Endothelial cell of umbilical vein (primary cell): ENCODE measurements around the gene MYLK. TPM values are rescaled to one million over a fixed set of nuclear protein-coding genes. Genes with fewer than 3 reads are reported as not detected.
A peak's percentile ranks its signal among the peaks of the same experiment; 100 is the strongest.

ENCODE experiments used
- BruUV-seq: library from RNA; stranded (reverse); fragments of 400-500 nt; replicated peaks from 2 replicates; lab custom pipeline; 2021; lab: Mats Ljungman, UMichigan
- CTCF ChIA-PET: fragments of 300-600, 350-600 bp; sonication (Branson Sonifier 250); formaldehyde crosslinking; loops from one replicate; lab custom pipeline; 2021; ENCODE audit warnings: antibody characterized with exemption, inconsistent platforms; lab: Charles Lee
- POLR2A ChIA-PET: fragments of 300-600, 350-600 bp; sonication (Branson Sonifier 250); formaldehyde crosslinking; loops from one replicate; lab custom pipeline; 2021; ENCODE audit warnings: antibody characterized with exemption, inconsistent platforms; lab: Charles Lee
- DNase-seq: peaks from one replicate; pipeline ENCODE4 v3.0.0-alpha.2; 2011; ENCODE audit warnings: low read depth, low spot score
- FAIRE-seq: peaks from 2 replicates; lab custom pipeline; 2011; peaks lifted over from hg19 to GRCh38; lab: Jason Lieb, UNC
- H2AFZ ChIP-seq: 2 replicates; pipeline ENCODE4 v1.6.0; 2012; ENCODE audit warnings: low read depth, low read length, control low read depth, inconsistent platforms
- H3K27ac ChIP-seq: 2 replicates; pipeline ENCODE4 v1.5.1; 2011; ENCODE audit warnings: low read depth, mild to moderate bottlenecking, control low read depth, low read length, moderate library complexity; ENCODE audit not compliant: insufficient read depth
- H3K27me3 ChIP-seq, 2 experiments: 2 replicates each; pipeline versions ENCODE4 v1.6.0 to v1.6.1; 2011; ENCODE audit warnings: low read length in 2 of 2, mixed read lengths in 1 of 2; ENCODE audit not compliant: control insufficient read depth in 2 of 2, insufficient read depth in 2 of 2
- H3K36me3 ChIP-seq, 2 experiments: 2 replicates in 1 of 2; 3 replicates in 1 of 2; pipeline ENCODE4 v1.5.1; 2011; ENCODE audit warnings: low read length in 2 of 2, mild to moderate bottlenecking in 1 of 2, moderate library complexity in 1 of 2; ENCODE audit not compliant: control insufficient read depth in 2 of 2, insufficient read depth in 2 of 2; ENCODE audit errors: extremely low read depth in 1 of 2
- H3K4me1 ChIP-seq: 3 replicates; pipeline ENCODE4 v1.5.1; 2011; ENCODE audit warnings: mild to moderate bottlenecking, low read length; ENCODE audit not compliant: control insufficient read depth, insufficient read depth; ENCODE audit errors: extremely low read depth
- H3K4me2 ChIP-seq: 2 replicates; pipeline ENCODE4 v1.6.1; 2011; ENCODE audit warnings: low read length, control low read depth, mixed read lengths; ENCODE audit not compliant: insufficient read depth
- H3K4me3 ChIP-seq, 3 experiments: fragments of 200-600 bp in 1 of 3; sonication (generic), shearing (Covaris generic) in 1 of 3; replicated peaks in 1 of 3; 2 replicates each; pipeline ENCODE4 v1.5.1; 2011 to 2016; ENCODE audit warnings: control low read depth in 3 of 3, low read length in 3 of 3, mild to moderate bottlenecking in 2 of 3, inconsistent platforms in 1 of 3, low read depth in 1 of 3, moderate library complexity in 1 of 3; ENCODE audit not compliant: insufficient read depth in 1 of 3
- H3K79me2 ChIP-seq: 2 replicates; pipeline ENCODE4 v1.6.0; 2012; ENCODE audit warnings: low read length, inconsistent platforms; ENCODE audit not compliant: control insufficient read depth, insufficient read depth
- H3K9ac ChIP-seq: replicated peaks from 2 replicates; pipeline ENCODE3; 2011; ENCODE audit warnings: low read length, control low read depth; ENCODE audit not compliant: insufficient read depth; ENCODE audit errors: extremely low read depth
- H3K9me1 ChIP-seq: replicated peaks from 3 replicates; pipeline ENCODE4 v1.6.0; 2011; ENCODE audit warnings: mild to moderate bottlenecking, low read length; ENCODE audit not compliant: control insufficient read depth, insufficient read depth; ENCODE audit errors: extremely low read depth
- H3K9me3 ChIP-seq: replicated peaks from 2 replicates; pipeline ENCODE4 v1.5.1; 2012; ENCODE audit warnings: low read length, inconsistent platforms; ENCODE audit not compliant: control insufficient read depth, insufficient read depth
- H4K20me1 ChIP-seq: replicated peaks from 2 replicates; pipeline ENCODE3; 2011; ENCODE audit warnings: mild to moderate bottlenecking, low read length; ENCODE audit not compliant: control insufficient read depth, insufficient read depth; ENCODE audit errors: extremely low read depth
- CTCF ChIP-seq, 2 donors: IDR thresholded peaks; 1 replicate in 1 of 2; 2 replicates in 1 of 2; pipeline ENCODE4 v1.5.1; 2011; ENCODE audit warnings: low read length in 2 of 2, mild to moderate bottlenecking in 2 of 2, moderate library complexity in 2 of 2, control low read depth in 1 of 2, inconsistent platforms in 1 of 2, low read depth in 1 of 2; ENCODE audit not compliant: insufficient read depth in 1 of 2; ENCODE audit errors: extremely low read depth in 1 of 2
- JUN ChIP-seq: IDR thresholded peaks from 2 replicates; pipeline ENCODE4 v1.6.1; 2011; ENCODE audit warnings: borderline replicate concordance, low read depth; ENCODE audit not compliant: insufficient read length, insufficient read depth
- POLR2AphosphoS5 ChIP-seq: IDR thresholded peaks from 2 replicates; pipeline ENCODE4 v1.6.1; 2012; ENCODE audit warnings: low read depth, mild to moderate bottlenecking, control low read depth, low read length, moderate library complexity; ENCODE audit not compliant: insufficient read depth
- dilution Hi-C: fragments of 300-500 bp; cut with MboI; formaldehyde crosslinking; loops from one replicate; pipeline ENCODE4 v1.15.0; 2019; ENCODE audit warnings: low sequenced_read_pairs; ENCODE audit not compliant: extremely low pct_ligation_motif_present
- intact Hi-C: fragments of 100-400 bp; cut with micrococcal nuclease; formaldehyde crosslinking; loops from one replicate; pipeline ENCODE4 v1.10.0; 2022
- polyA plus RNA-seq, 4 experiments: library from polyadenylated mRNA; depleted of rRNA in 3 of 4; stranded (reverse) in 3 of 4; unstranded in 1 of 4; fragments of >200 nt; gene quantifications; 2 replicates each; pipeline versions ENCODE4 v1.2.1 to v1.2.3, GENCODE V29; 2011 to 2012; ENCODE audit warnings: missing spikeins in 1 of 4
- total RNA-seq: library from RNA; stranded (reverse); gene quantifications from 2 replicates; pipeline ENCODE4 v1.2.3, GENCODE V29; 2021

The MYLK gene
- total and polyA plus RNA-seq, 2 donors (not counting 3 experiments of a cell fraction or from before 2014, with no cell fraction given): 10.0 to 22.2 TPM

DNA sequence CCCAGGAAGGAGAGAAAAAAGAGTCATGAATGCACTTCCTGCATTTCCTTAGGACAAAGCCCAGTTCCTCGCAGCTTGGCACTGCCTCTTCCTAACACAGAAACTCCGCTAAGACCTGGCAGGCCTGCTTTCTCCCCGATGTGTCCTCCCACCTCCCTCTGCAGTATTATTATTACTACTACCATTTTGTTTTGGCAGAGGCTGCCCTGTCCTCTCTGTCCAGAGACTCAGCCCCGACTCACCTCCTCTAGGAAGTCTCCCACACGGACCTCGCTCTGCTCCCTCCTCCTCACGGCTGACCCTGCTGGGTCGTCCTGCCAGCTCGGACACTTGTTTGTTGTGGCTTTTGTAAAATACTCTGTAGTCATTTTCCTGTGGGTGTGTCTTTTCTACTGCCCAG is 192.1 kb downstream of the MYLK start:
- ChIA-PET POLR2A (no interaction called here), CTCF (interaction anchor here (1.0 to 7.9 kb wide), 4 partner anchors 10 to 50 kb away, joined by 3 to 106 read pairs (median 8); no protein-coding TSS in a partner anchor)
- H3K36me3 ChIP-seq: no peaks in the 10 kb centered on the region

More for the DNA sequence above, 192.1 kb downstream of the MYLK start:
- BruUV-seq: no TSS peak
- Histone ChIP-seq H3K79me2 (no peaks in the 10 kb centered on the region), H3K27me3 (no peaks in the 10 kb centered on the region), H2AFZ (peak overlapping the region; percentile 72), H3K9ac (peak overlapping the region; percentile 46), H3K4me2 (peak overlapping the region; percentile 64), H3K9me1 (no peaks in the 10 kb centered on the region), H4K20me1 (no peaks in the 10 kb centered on the region), H3K4me1 (peaks cover 68% of the 10 kb centered on the region), H3K9me3 (no peaks in the 10 kb centered on the region), H3K4me3 (peak overlapping the region in 1 of 3 experiments; percentile 32), H3K27ac (peak overlapping the region; percentile 72)
- FAIRE-seq (peak; percentile 92), DNase-seq (peak; percentile 68)
- dilution Hi-C loops (no loop called here), intact Hi-C loops (no loop called here)
- TF ChIP-seq JUN (no peak), CTCF (IDR thresholded peaks at IDR 0.05; ENCODE audit: extremely low read depth in 1 of 2, insufficient read depth in 1 of 2, low read depth in 1 of 2, low read length in 2 of 2) (no peak), POLR2AphosphoS5 (no peak)
